A673 (cell line): ENCODE data around the gene EIF2A. TPM values are rescaled to one million over a fixed set of nuclear protein-coding genes. Genes with fewer than 3 reads are reported as not detected.

Experiments
- BruUV-seq: library from RNA; stranded (reverse); fragments of 400-500 nt; replicated peaks from 2 replicates; lab custom pipeline; 2021; lab: Mats Ljungman, UMichigan
- CTCF ChIA-PET: fragments of 300-600 bp; sonication (Branson Sonifier 250); formaldehyde crosslinking; loops from one replicate; lab custom pipeline; 2022; ENCODE audit warnings: antibody characterized with exemption; lab: Charles Lee
- POLR2A ChIA-PET: fragments of 300-600 bp; sonication (Branson Sonifier 250); formaldehyde crosslinking; loops from one replicate; lab custom pipeline; 2022; ENCODE audit warnings: antibody characterized with exemption; ENCODE audit not compliant: low non-redundant PET; lab: Charles Lee
- DNase-seq: peaks from one replicate; pipeline ENCODE4 v3.0.0-alpha.2; 2015; ENCODE audit warnings: low spot score
- H3K27ac ChIP-seq: fragments of 200-600 bp; sonication (generic); 2 replicates; pipeline ENCODE4 v1.5.1; 2016; ENCODE audit warnings: mixed run types, low read depth, mild to moderate bottlenecking, mixed read lengths, antibody characterized with exemption, low read length; ENCODE audit not compliant: poor library complexity, severe bottlenecking
- H3K27me3 ChIP-seq: fragments of 200-600 bp; sonication (generic); replicated peaks from 2 replicates; pipeline ENCODE4 v1.6.1; 2017; ENCODE audit warnings: mixed run types, low read depth, mild to moderate bottlenecking, mixed read lengths, antibody characterized with exemption, low read length; ENCODE audit not compliant: insufficient read depth, poor library complexity
- H3K36me3 ChIP-seq: fragments of 200-600 bp; sonication (generic); 2 replicates; pipeline ENCODE4 v1.6.1; 2016; ENCODE audit warnings: mixed run types, mild to moderate bottlenecking, mixed read lengths, antibody characterized with exemption, low read length; ENCODE audit not compliant: insufficient read depth, poor library complexity, severe bottlenecking
- H3K4me1 ChIP-seq: fragments of 200-600 bp; sonication (generic); 2 replicates; pipeline ENCODE4 v1.6.1; 2017; ENCODE audit warnings: mixed run types, mild to moderate bottlenecking, mixed read lengths, antibody characterized with exemption, low read length; ENCODE audit not compliant: insufficient read depth, poor library complexity, severe bottlenecking
- H3K4me3 ChIP-seq: fragments of 200-600 bp; sonication (generic); 2 replicates; pipeline ENCODE4 v1.5.1; 2016; ENCODE audit warnings: low read depth, mixed run types, mild to moderate bottlenecking, mixed read lengths, low read length; ENCODE audit not compliant: poor library complexity, severe bottlenecking
- H3K9me3 ChIP-seq: fragments of 200-600 bp; sonication (generic); 2 replicates; pipeline ENCODE4 v1.6.1; 2016; ENCODE audit warnings: mixed run types, low read depth, mild to moderate bottlenecking, mixed read lengths, antibody characterized with exemption, low read length; ENCODE audit not compliant: poor library complexity, severe bottlenecking
- CTCF ChIP-seq: fragments of 300-800, 200-600 bp; sonication (generic); conservative IDR thresholded peaks from 2 replicates; pipeline ENCODE4 v1.5.1; 2017; ENCODE audit warnings: low read depth, mild to moderate bottlenecking, antibody characterized with exemption, low read length, moderate library complexity, mixed read lengths
- EZH2 ChIP-seq: fragments of 200-600 bp; sonication (generic); IDR thresholded peaks from 2 replicates; pipeline ENCODE4 v1.6.1; 2017; ENCODE audit warnings: borderline replicate concordance, low read depth, mild to moderate bottlenecking, mixed read lengths, antibody characterized with exemption, low read length; ENCODE audit not compliant: poor library complexity, severe bottlenecking
- intact Hi-C: fragments of 100-400 bp; cut with micrococcal nuclease; formaldehyde crosslinking; loops from one replicate; pipeline ENCODE4 v1.10.0; 2022; ENCODE audit not compliant: unreplicated experiment
- total RNA-seq: library from RNA; stranded (reverse); gene quantifications from 2 replicates; pipeline ENCODE4 v1.2.3, GENCODE V29; 2021

The EIF2A gene
- total RNA-seq, 1 experiment from 2014 or later, result 113 TPM

GRCh38 chr3:150535204-150535603 is 11.4 kb upstream of the EIF2A start:
- Histone ChIP-seq H3K27me3 (no peaks in the 10 kb centered on the region), H3K36me3 (no peaks in the 10 kb centered on the region), H3K4me1 (no peaks in the 10 kb centered on the region), H3K9me3 (no peaks in the 10 kb centered on the region), H3K27ac (no peak overlapping the region), H3K4me3 (no peak overlapping the region)
- intact Hi-C loops, result no loop called here
- no TSS peak for BruUV-seq
- TF ChIP-seq CTCF (no peak), EZH2 (no peak)
- ChIA-PET CTCF (no interaction called here), POLR2A (no interaction called here)
- DNase-seq, result no peak

GRCh38 chr3:150538324-150539208 is 8.0 kb upstream of the EIF2A start:
- intact Hi-C loops, result no loop called here
- no peak overlapping the region for H3K4me3 ChIP-seq
- no peaks in the 10 kb centered on the region for H3K4me1 ChIP-seq
- H3K27ac ChIP-seq, result no peak overlapping the region
- CTCF ChIA-PET, result no interaction called here
- TF ChIP-seq EZH2 (no peak), CTCF (no peak)
- no peak for DNase-seq
- H3K27me3 ChIP-seq, result no peaks in the 10 kb centered on the region
- H3K9me3 ChIP-seq, result no peaks in the 10 kb centered on the region
- H3K36me3 ChIP-seq, result peaks cover 23% of the 10 kb centered on the region
- POLR2A ChIA-PET, result interaction anchor here (0.6 to 0.8 kb wide), 2 partner anchors 74 to 81 kb away, joined by 3 read pairs; no protein-coding TSS in a partner anchor
- BruUV-seq, result no TSS peak

- Histone ChIP-seq H3K4me1 (peaks cover 9% of the 10 kb centered on the region), H3K27ac (no peak overlapping the region), H3K4me3 (no peak overlapping the region), H3K27me3 (no peaks in the 10 kb centered on the region), H3K36me3 (peaks cover 30% of the 10 kb centered on the region), H3K9me3 (no peaks in the 10 kb centered on the region)
- no peak for DNase-seq
- no peak for TF ChIP-seq EZH2
- no peak for TF ChIP-seq CTCF
- POLR2A ChIA-PET, result no interaction called here
- BruUV-seq, result no TSS peak
- intact Hi-C loops, result no loop called here
- CTCF ChIA-PET, result no interaction called here
Measured at GRCh38 chr3:150540297-150540696, 6.3 kb upstream of the EIF2A start.
